Liver (tissue), 3 donors: ENCODE measurements around the gene DENR.

Source experiments
- CTCF ChIP-seq: fragments of 150-350 bp; IDR thresholded peaks from 2 replicates; pipeline ENCODE4 v1.5.1; 2017; ENCODE audit warnings: improper control_type of control experiment, low read depth, low read length; ENCODE audit not compliant: missing input control
- FOXA1 ChIP-seq: IDR thresholded peaks from 2 replicates; pipeline ENCODE4 v1.6.1; 2016; ENCODE audit warnings: antibody characterized with exemption
- GABPA ChIP-seq, 2 donors: IDR thresholded peaks in 1 of 2; conservative IDR thresholded peaks in 1 of 2; 2 replicates each; pipeline ENCODE4 v1.6.1; 2016; ENCODE audit warnings: antibody characterized with exemption in 2 of 2, mild to moderate bottlenecking in 1 of 2, moderate library complexity in 1 of 2
- HNF4G ChIP-seq: IDR thresholded peaks from 2 replicates; pipeline ENCODE4 v1.6.1; 2016; ENCODE audit warnings: antibody characterized with exemption
- JUND ChIP-seq, 2 donors: IDR thresholded peaks; 2 replicates each; pipeline ENCODE4 v1.6.1; 2016; ENCODE audit warnings: antibody characterized with exemption in 2 of 2
- MAX ChIP-seq: IDR thresholded peaks from 2 replicates; pipeline ENCODE4 v1.6.1; 2016; ENCODE audit warnings: antibody characterized with exemption
- YY1 ChIP-seq: IDR thresholded peaks from 2 replicates; pipeline ENCODE4 v1.6.1; 2016; ENCODE audit warnings: antibody characterized with exemption, mild to moderate bottlenecking
- donor health status: healthy.
- donor health status: healthy.

GRCh38 chr12:122722387-122722786, 30.2 kb upstream of the DENR start:
- no peak for TF ChIP-seq YY1
- TF ChIP-seq CTCF, result no peak
- TF ChIP-seq GABPA (IDR thresholded peaks at IDR 0.05 in 1 of 2, conservative IDR thresholded peaks at IDR 0.05 in 1 of 2), result no peak
- TF ChIP-seq JUND (IDR thresholded peaks at IDR 0.05), result no peak
- TF ChIP-seq FOXA1, result no peak
- no peak for TF ChIP-seq MAX
- no peak for TF ChIP-seq HNF4G
